ENCODE measurements around the gene LILRA6. TPM values are rescaled to one million over a fixed set of nuclear protein-coding genes. Genes with fewer than 3 reads are reported as not detected.

Gene LILRA6
- polyA plus RNA-seq, 1 experiment, result not detected

GRCh38 chr19:54256250-54257115 lies 13.9 kb upstream of the LILRA6 start:
- Histone ChIP-seq H3K9me3 (ENCODE audit: control insufficient read depth, insufficient read depth, low read length) (no peaks in the 10 kb centered on the region), H3K27me3 (ENCODE audit: control insufficient read depth, insufficient read depth, low read length) (peaks cover 20% of the 10 kb centered on the region), H3K4me3 (ENCODE audit: low read depth, low read length) (no peak overlapping the region), H3K27ac (ENCODE audit: low read depth, low read length) (no peak overlapping the region)
- ChIA-PET CTCF (interaction anchor here (0.7 kb wide), 1 partner anchor 9 kb away, joined by 4 read pairs; no protein-coding TSS in a partner anchor), POLR2A (no interaction called here)
- no peak for TF ChIP-seq CTCF (IDR thresholded peaks at IDR 0.05; ENCODE audit: low read depth, low read length)
- no peak for DNase-seq (ENCODE audit: low read depth, low spot score)

- Histone ChIP-seq H3K27me3 (ENCODE audit: control insufficient read depth, insufficient read depth, low read length) (peaks cover 20% of the 10 kb centered on the region), H3K9me3 (ENCODE audit: control insufficient read depth, insufficient read depth, low read length) (no peaks in the 10 kb centered on the region), H3K27ac (ENCODE audit: low read depth, low read length) (no peak overlapping the region), H3K4me3 (ENCODE audit: low read depth, low read length) (no peak overlapping the region)
- TF ChIP-seq CTCF (IDR thresholded peaks at IDR 0.05; ENCODE audit: low read depth, low read length), result no peak
- POLR2A ChIA-PET, result no interaction called here
- CTCF ChIA-PET, result no interaction called here
- no peak for DNase-seq (ENCODE audit: low read depth, low spot score)
Observed at GRCh38 chr19:54255105-54255775, 12.7 kb upstream of the LILRA6 start.

- H3K27me3 ChIP-seq (ENCODE audit: control insufficient read depth, insufficient read depth, low read length), result peaks cover 20% of the 10 kb centered on the region
- ChIA-PET CTCF (no interaction called here), POLR2A (no interaction called here)
- no peak for TF ChIP-seq CTCF (IDR thresholded peaks at IDR 0.05; ENCODE audit: low read depth, low read length)
- H3K4me3 ChIP-seq (ENCODE audit: low read depth, low read length), result no peak overlapping the region
- no peak for DNase-seq (ENCODE audit: low read depth, low spot score)
- H3K27ac ChIP-seq (ENCODE audit: low read depth, low read length), result no peak overlapping the region
- no peaks in the 10 kb centered on the region for H3K9me3 ChIP-seq (ENCODE audit: control insufficient read depth, insufficient read depth, low read length)
Observed at GRCh38 chr19:54254195-54254906, 11.8 kb upstream of the LILRA6 start.

GRCh38 chr19:54253331-54254194 lies 11.0 kb upstream of the LILRA6 start:
- ChIA-PET CTCF (no interaction called here), POLR2A (no interaction called here)
- no peak overlapping the region for H3K27ac ChIP-seq (ENCODE audit: low read depth, low read length)
- H3K4me3 ChIP-seq (ENCODE audit: low read depth, low read length), result no peak overlapping the region
- TF ChIP-seq CTCF (IDR thresholded peaks at IDR 0.05; ENCODE audit: low read depth, low read length), result no peak
- no peak for DNase-seq (ENCODE audit: low read depth, low spot score)
- H3K27me3 ChIP-seq (ENCODE audit: control insufficient read depth, insufficient read depth, low read length), result peaks cover 20% of the 10 kb centered on the region
- no peaks in the 10 kb centered on the region for H3K9me3 ChIP-seq (ENCODE audit: control insufficient read depth, insufficient read depth, low read length)

All from AG04450 (cell line).